ENCODE measurements around the gene ATG101. TPM values are rescaled to one million over a fixed set of nuclear protein-coding genes. Genes with fewer than 3 reads are reported as not detected.
A peak's percentile ranks its signal among the peaks of the same experiment; 100 is the strongest.

Gene ATG101
- total and polyA plus RNA-seq, 4 experiments from 2014 or later, result 22.2 to 27.1 (median 25.7) TPM

- H3K36me3 Mint-ChIP-seq, result peaks cover 16 to 36% of the 10 kb centered on the region in 2 donors
- ChIA-PET POLR2A (ENCODE audit: partially characterized antibody) (interaction anchor here (0.8 to 4.1 kb wide), 15 partner anchors 9 to 752 kb away, joined by 3 to 68 read pairs (median 4); partner anchors contain the start of genes NR4A1 and TAMALIN), CTCF (ENCODE audit: partially characterized antibody) (interaction anchor here (0.6 to 17.7 kb wide), 13 partner anchors 8 to 77 kb away, joined by 3 to 289 read pairs (median 5); partner anchors contain the start of gene NR4A1)
- intact Hi-C loops (cut with micrococcal nuclease), result no loop called here
- H3K27ac Mint-ChIP-seq, result peak overlapping the region; percentile 94 to 100 (median 100)
- H3K27me3 Mint-ChIP-seq, result no peaks in the 10 kb centered on the region
- H3K4me3 ChIP-seq (ENCODE audit: low read length in 2 of 2), result peak overlapping the region; percentile 92 to 96
- peak overlapping the region; percentile 87 for H3K27ac ChIP-seq (ENCODE audit: low read depth, low read length)
- H3K4me1 Mint-ChIP-seq, result peaks cover 36 to 48% (median 41%) of the 10 kb centered on the region in 4 donors
- H3K36me3 ChIP-seq (ENCODE audit: insufficient read depth, low read length), result peaks cover 23% of the 10 kb centered on the region
- peak overlapping the region; percentile 94 to 100 (median 98) for H3K4me3 Mint-ChIP-seq
- no peak for DNase-seq
- no peaks in the 10 kb centered on the region for H3K27me3 ChIP-seq (ENCODE audit: insufficient read depth, low read length)
- no peaks in the 10 kb centered on the region for H3K9me3 ChIP-seq (ENCODE audit: control insufficient read depth in 1 of 2, low read length in 2 of 2)
- H3K4me1 ChIP-seq (ENCODE audit: insufficient read depth, low read length), result peaks cover 42% of the 10 kb centered on the region
- peaks cover 0 to 2% (median 0%) of the 10 kb centered on the region in 8 donors for H3K9me3 Mint-ChIP-seq
Measured at GRCh38 chr12:52070185-52070925, 577 bp downstream of the ATG101 start.

GRCh38 chr12:52073531-52074381 lies 4.0 kb downstream of the ATG101 start:
- H3K4me3 Mint-ChIP-seq, result peak overlapping the region in 2 of 8 donors; percentile 12 to 31
- H3K9me3 Mint-ChIP-seq, result peaks cover 0 to 2% (median 0%) of the 10 kb centered on the region in 8 donors
- Histone ChIP-seq H3K27me3 (ENCODE audit: insufficient read depth, low read length) (no peaks in the 10 kb centered on the region), H3K9me3 (ENCODE audit: control insufficient read depth in 1 of 2, low read length in 2 of 2) (no peaks in the 10 kb centered on the region), H3K27ac (ENCODE audit: low read depth, low read length) (no peak overlapping the region), H3K4me1 (ENCODE audit: insufficient read depth, low read length) (peaks cover 42% of the 10 kb centered on the region), H3K36me3 (ENCODE audit: insufficient read depth, low read length) (peaks cover 50% of the 10 kb centered on the region), H3K4me3 (ENCODE audit: low read length in 2 of 2) (no peak overlapping the region)
- ChIA-PET POLR2A (ENCODE audit: partially characterized antibody) (interaction anchor here (0.7 kb wide), 1 partner anchor 41 kb away, joined by 3 read pairs; no protein-coding TSS in a partner anchor), CTCF (ENCODE audit: partially characterized antibody) (interaction anchor here (0.8 to 17.7 kb wide), 3 partner anchors 9 to 51 kb away, joined by 3 to 289 read pairs (median 3); no protein-coding TSS in a partner anchor)
- intact Hi-C loops (cut with micrococcal nuclease), result no loop called here
- H3K36me3 Mint-ChIP-seq, result peaks cover 34 to 63% of the 10 kb centered on the region in 2 donors
- H3K27ac Mint-ChIP-seq, result peak overlapping the region in 4 of 7 donors; percentile 36 to 84 (median 75)
- H3K27me3 Mint-ChIP-seq, result no peaks in the 10 kb centered on the region
- DNase-seq, result no peak
- peaks cover 37 to 48% (median 42%) of the 10 kb centered on the region in 4 donors for H3K4me1 Mint-ChIP-seq

GRCh38 chr12:52074971-52075724 lies 5.4 kb downstream of the ATG101 start:
- no peak for DNase-seq
- Mint-ChIP-seq H3K4me3 (no peak overlapping the region), H3K9me3 (no peaks in the 10 kb centered on the region), H3K27me3 (no peaks in the 10 kb centered on the region), H3K36me3 (peaks cover 31 to 62% of the 10 kb centered on the region in 2 donors), H3K4me1 (peaks cover 30 to 37% (median 33%) of the 10 kb centered on the region in 4 donors), H3K27ac (no peak overlapping the region)
- Histone ChIP-seq H3K27me3 (ENCODE audit: insufficient read depth, low read length) (no peaks in the 10 kb centered on the region), H3K9me3 (ENCODE audit: control insufficient read depth in 1 of 2, low read length in 2 of 2) (no peaks in the 10 kb centered on the region), H3K4me1 (ENCODE audit: insufficient read depth, low read length) (peaks cover 37% of the 10 kb centered on the region), H3K36me3 (ENCODE audit: insufficient read depth, low read length) (peaks cover 50% of the 10 kb centered on the region), H3K4me3 (ENCODE audit: low read length in 2 of 2) (no peak overlapping the region), H3K27ac (ENCODE audit: low read depth, low read length) (no peak overlapping the region)
- POLR2A ChIA-PET (ENCODE audit: partially characterized antibody), result no interaction called here
- intact Hi-C loops (cut with micrococcal nuclease), result no loop called here
- CTCF ChIA-PET (ENCODE audit: partially characterized antibody), result interaction anchor here (1.0 to 17.7 kb wide), 2 partner anchors 9 to 52 kb away, joined by 3 to 289 read pairs; no protein-coding TSS in a partner anchor

- H3K9me3 ChIP-seq (ENCODE audit: control insufficient read depth in 1 of 2, low read length in 2 of 2), result no peaks in the 10 kb centered on the region
- POLR2A ChIA-PET (ENCODE audit: partially characterized antibody), result no interaction called here
- no peak overlapping the region for H3K27ac ChIP-seq (ENCODE audit: low read depth, low read length)
- H3K4me3 ChIP-seq (ENCODE audit: low read length in 2 of 2), result no peak overlapping the region
- no peak overlapping the region for H3K4me3 Mint-ChIP-seq
- DNase-seq, result no peak
- H3K36me3 ChIP-seq (ENCODE audit: insufficient read depth, low read length), result peaks cover 50% of the 10 kb centered on the region
- no peaks in the 10 kb centered on the region for H3K27me3 ChIP-seq (ENCODE audit: insufficient read depth, low read length)
- no peaks in the 10 kb centered on the region for H3K27me3 Mint-ChIP-seq
- peaks cover 26% of the 10 kb centered on the region for H3K4me1 ChIP-seq (ENCODE audit: insufficient read depth, low read length)
- CTCF ChIA-PET (ENCODE audit: partially characterized antibody), result interaction anchor here (1.1 to 13.4 kb wide), 4 partner anchors 8 to 73 kb away, joined by 3 to 434 read pairs (median 4); no protein-coding TSS in a partner anchor
- intact Hi-C loops (cut with micrococcal nuclease), result no loop called here
- peaks cover 19 to 27% (median 19%) of the 10 kb centered on the region in 4 donors for H3K4me1 Mint-ChIP-seq
- H3K9me3 Mint-ChIP-seq, result peaks cover 0 to under 1% (median 0%) of the 10 kb centered on the region in 8 donors
- H3K27ac Mint-ChIP-seq, result no peak overlapping the region
- peaks cover 31 to 62% of the 10 kb centered on the region in 2 donors for H3K36me3 Mint-ChIP-seq
Measured at GRCh38 chr12:52076811-52077210, 7.0 kb downstream of the ATG101 start.

- POLR2A ChIA-PET (ENCODE audit: partially characterized antibody), result no interaction called here
- no peaks in the 10 kb centered on the region for H3K27me3 Mint-ChIP-seq
Measured at GRCh38 chr12:52078276-52078675, 8.5 kb downstream of the ATG101 start.

GRCh38 chr12:52079576-52080402 lies 10.0 kb downstream of the ATG101 start, which contains the start of gene SMIM41:
Gene SMIM41 (plus strand): TSS chr12:52079704. CDS start chr12:52079780, 76 bp downstream.
- ChIA-PET POLR2A (ENCODE audit: partially characterized antibody) (interaction anchor here (2.5 to 3.6 kb wide), 2 partner anchors 10 to 54 kb away, joined by 8 to 23 read pairs; partner anchors contain the start of gene ATG101), CTCF (ENCODE audit: partially characterized antibody) (interaction anchor here (1.1 to 13.4 kb wide), 3 partner anchors 11 to 87 kb away, joined by 4 to 434 read pairs (median 5); no protein-coding TSS in a partner anchor)
- no peak for DNase-seq
- H3K4me3 Mint-ChIP-seq, result no peak within 1 kb of the TSS
- Histone ChIP-seq H3K36me3 (ENCODE audit: insufficient read depth, low read length) (peaks cover 30% of the 10 kb centered on the region), H3K27me3 (ENCODE audit: insufficient read depth, low read length) (no peaks in the 10 kb centered on the region), H3K4me3 (ENCODE audit: low read length in 2 of 2) (no peak within 1 kb of the TSS), H3K9me3 (ENCODE audit: control insufficient read depth in 1 of 2, low read length in 2 of 2) (no peaks in the 10 kb centered on the region), H3K4me1 (ENCODE audit: insufficient read depth, low read length) (peaks cover 8% of the 10 kb centered on the region), H3K27ac (ENCODE audit: low read depth, low read length) (no peak within 1 kb of the TSS)
- peaks cover 0 to 1% of the 10 kb centered on the region in 2 donors for H3K27me3 Mint-ChIP-seq
- intact Hi-C loops (cut with micrococcal nuclease), result no loop called here
- H3K4me1 Mint-ChIP-seq, result peaks cover 4 to 11% (median 8%) of the 10 kb centered on the region in 4 donors
- H3K27ac Mint-ChIP-seq, result peak within 1 kb of the TSS in 2 of 7 donors; percentile 29 to 75
- peaks cover 0 to 1% (median 0%) of the 10 kb centered on the region in 8 donors for H3K9me3 Mint-ChIP-seq
- peaks cover 18 to 38% of the 10 kb centered on the region in 2 donors for H3K36me3 Mint-ChIP-seq

More at GRCh38 chr12:52078276-52078675, 8.5 kb downstream of the ATG101 start:
- no peak for DNase-seq
- H3K4me3 ChIP-seq (ENCODE audit: low read length in 2 of 2), result no peak overlapping the region
- peaks cover 17% of the 10 kb centered on the region for H3K4me1 ChIP-seq (ENCODE audit: insufficient read depth, low read length)
- no peaks in the 10 kb centered on the region for H3K27me3 ChIP-seq (ENCODE audit: insufficient read depth, low read length)
- intact Hi-C loops (cut with micrococcal nuclease), result no loop called here
- Mint-ChIP-seq H3K4me3 (no peak overlapping the region), H3K36me3 (peaks cover 28 to 51% of the 10 kb centered on the region in 2 donors), H3K27ac (peak overlapping the region in 1 of 7 donors; percentile 14), H3K4me1 (peaks cover 8 to 19% (median 10%) of the 10 kb centered on the region in 4 donors), H3K9me3 (peaks cover 0 to 1% (median 0%) of the 10 kb centered on the region in 8 donors)
- CTCF ChIA-PET (ENCODE audit: partially characterized antibody), result interaction anchor here (1.6 to 13.4 kb wide), 2 partner anchors 10 to 50 kb away, joined by 4 to 434 read pairs; no protein-coding TSS in a partner anchor
- H3K36me3 ChIP-seq (ENCODE audit: insufficient read depth, low read length), result peaks cover 44% of the 10 kb centered on the region
- H3K9me3 ChIP-seq (ENCODE audit: control insufficient read depth in 1 of 2, low read length in 2 of 2), result no peaks in the 10 kb centered on the region
- no peak overlapping the region for H3K27ac ChIP-seq (ENCODE audit: low read depth, low read length)

Measured in CD4-positive, alpha-beta memory T cell (primary cell).